Activated naive CD8-positive, alpha-beta T cell treated with anti-CD3 and anti-CD28 coated beads for 36 hours (primary cell): ENCODE data around the gene CSNK1G2. TPM values are rescaled to one million over a fixed set of nuclear protein-coding genes. Genes with fewer than 3 reads are reported as not detected.

Experiments
- DNase-seq: peaks from one replicate; pipeline ENCODE4 v3.0.0; 2021
- H3K27ac Mint-ChIP-seq: one replicate; pipeline ENCODE4 v1.8.0; 2022; ENCODE audit warnings: mild to moderate bottlenecking, moderate library complexity, mixed read lengths
- H3K27me3 Mint-ChIP-seq: one replicate; pipeline ENCODE4 v1.8.0; 2022; ENCODE audit warnings: mild to moderate bottlenecking, mixed read lengths
- H3K36me3 Mint-ChIP-seq: one replicate; pipeline ENCODE4 v1.8.0; 2021; ENCODE audit warnings: mild to moderate bottlenecking, mixed read lengths
- H3K4me1 Mint-ChIP-seq: one replicate; pipeline ENCODE4 v1.8.0; 2021; ENCODE audit warnings: mixed read lengths
- H3K4me3 Mint-ChIP-seq: one replicate; pipeline ENCODE4 v1.8.0; 2022; ENCODE audit warnings: mild to moderate bottlenecking, moderate library complexity, mixed read lengths
- H3K9me3 Mint-ChIP-seq: one replicate; pipeline ENCODE4 v1.8.0; 2022; ENCODE audit warnings: mixed read lengths
- total RNA-seq, 2 experiments: library from RNA; stranded (reverse); gene quantifications; one replicate each; pipeline ENCODE4 v1.2.3, GENCODE V29; 2021

Gene CSNK1G2
- total RNA-seq, 2 experiments from 2014 or later = 50.7 to 51.1 TPM

GRCh38 chr19:1944916-1945561 lies 4.1 kb downstream of the CSNK1G2 start:
- no peak for DNase-seq
- H3K4me3 Mint-ChIP-seq = no peak overlapping the region
- no peaks in the 10 kb centered on the region for H3K9me3 Mint-ChIP-seq
- peaks cover 2% of the 10 kb centered on the region for H3K36me3 Mint-ChIP-seq
- no peaks in the 10 kb centered on the region for H3K27me3 Mint-ChIP-seq
- H3K27ac Mint-ChIP-seq = no peak overlapping the region
- peaks cover 22% of the 10 kb centered on the region for H3K4me1 Mint-ChIP-seq

- H3K27ac Mint-ChIP-seq = no peak overlapping the region
- peaks cover 2% of the 10 kb centered on the region for H3K36me3 Mint-ChIP-seq
- DNase-seq = no peak
- no peaks in the 10 kb centered on the region for H3K27me3 Mint-ChIP-seq
- no peaks in the 10 kb centered on the region for H3K9me3 Mint-ChIP-seq
- H3K4me3 Mint-ChIP-seq = no peak overlapping the region
- peaks cover 18% of the 10 kb centered on the region for H3K4me1 Mint-ChIP-seq
These were observed 4.9 kb downstream of the CSNK1G2 start for GRCh38 chr19:1945899-1946298.

GRCh38 chr19:1947651-1948209 lies 6.8 kb downstream of the CSNK1G2 start:
- H3K9me3 Mint-ChIP-seq = no peaks in the 10 kb centered on the region
- DNase-seq = no peak
- H3K4me1 Mint-ChIP-seq = peaks cover 17% of the 10 kb centered on the region
- no peak overlapping the region for H3K4me3 Mint-ChIP-seq
- H3K27ac Mint-ChIP-seq = no peak overlapping the region
- H3K36me3 Mint-ChIP-seq = peaks cover 2% of the 10 kb centered on the region
- H3K27me3 Mint-ChIP-seq = no peaks in the 10 kb centered on the region

- no peak for DNase-seq
- Mint-ChIP-seq H3K27me3 (no peaks in the 10 kb centered on the region), H3K9me3 (no peaks in the 10 kb centered on the region), H3K36me3 (peaks cover 2% of the 10 kb centered on the region), H3K27ac (no peak overlapping the region), H3K4me3 (no peak overlapping the region), H3K4me1 (peaks cover 9% of the 10 kb centered on the region)
These were observed 8.5 kb downstream of the CSNK1G2 start for GRCh38 chr19:1949304-1950101.

GRCh38 chr19:1950640-1951039 lies 9.7 kb downstream of the CSNK1G2 start:
- H3K27me3 Mint-ChIP-seq = no peaks in the 10 kb centered on the region
- H3K36me3 Mint-ChIP-seq = peaks cover 2% of the 10 kb centered on the region
- DNase-seq = no peak
- H3K4me3 Mint-ChIP-seq = no peak overlapping the region
- H3K4me1 Mint-ChIP-seq = peaks cover 7% of the 10 kb centered on the region
- H3K9me3 Mint-ChIP-seq = no peaks in the 10 kb centered on the region
- no peak overlapping the region for H3K27ac Mint-ChIP-seq

- Mint-ChIP-seq H3K27ac (no peak overlapping the region), H3K36me3 (no peaks in the 10 kb centered on the region), H3K4me3 (no peak overlapping the region), H3K27me3 (no peaks in the 10 kb centered on the region), H3K9me3 (no peaks in the 10 kb centered on the region), H3K4me1 (peaks cover 5% of the 10 kb centered on the region)
- no peak for DNase-seq
These were observed 11.7 kb downstream of the CSNK1G2 start for GRCh38 chr19:1952635-1953034.

- Mint-ChIP-seq H3K9me3 (no peaks in the 10 kb centered on the region), H3K27ac (no peak overlapping the region), H3K4me1 (peaks cover 5% of the 10 kb centered on the region), H3K4me3 (no peak overlapping the region), H3K27me3 (no peaks in the 10 kb centered on the region), H3K36me3 (no peaks in the 10 kb centered on the region)
- DNase-seq = no peak
These were observed 12.1 kb downstream of the CSNK1G2 start for GRCh38 chr19:1953037-1953436.

- H3K4me1 Mint-ChIP-seq = peaks cover 5% of the 10 kb centered on the region
- no peak overlapping the region for H3K4me3 Mint-ChIP-seq
- DNase-seq = no peak
- H3K9me3 Mint-ChIP-seq = no peaks in the 10 kb centered on the region
- no peak overlapping the region for H3K27ac Mint-ChIP-seq
- no peaks in the 10 kb centered on the region for H3K27me3 Mint-ChIP-seq
- no peaks in the 10 kb centered on the region for H3K36me3 Mint-ChIP-seq
These were observed 12.6 kb downstream of the CSNK1G2 start for GRCh38 chr19:1953441-1954094.

- no peak for DNase-seq
- no peak overlapping the region for H3K27ac Mint-ChIP-seq
- H3K9me3 Mint-ChIP-seq = no peaks in the 10 kb centered on the region
- peaks cover 2% of the 10 kb centered on the region for H3K4me1 Mint-ChIP-seq
- H3K4me3 Mint-ChIP-seq = no peak overlapping the region
- no peaks in the 10 kb centered on the region for H3K36me3 Mint-ChIP-seq
- H3K27me3 Mint-ChIP-seq = no peaks in the 10 kb centered on the region
These were observed 13.6 kb downstream of the CSNK1G2 start for GRCh38 chr19:1954532-1954933.

GRCh38 chr19:1955171-1956121 lies 14.5 kb downstream of the CSNK1G2 start:
- DNase-seq = no peak
- Mint-ChIP-seq H3K36me3 (no peaks in the 10 kb centered on the region), H3K9me3 (no peaks in the 10 kb centered on the region), H3K27me3 (no peaks in the 10 kb centered on the region), H3K27ac (no peak overlapping the region), H3K4me3 (no peak overlapping the region), H3K4me1 (peaks cover 3% of the 10 kb centered on the region)

- no peak overlapping the region for H3K27ac Mint-ChIP-seq
- no peaks in the 10 kb centered on the region for H3K36me3 Mint-ChIP-seq
- H3K4me1 Mint-ChIP-seq = peaks cover 4% of the 10 kb centered on the region
- no peak for DNase-seq
- H3K9me3 Mint-ChIP-seq = no peaks in the 10 kb centered on the region
- H3K4me3 Mint-ChIP-seq = no peak overlapping the region
- H3K27me3 Mint-ChIP-seq = no peaks in the 10 kb centered on the region
These were observed 15.1 kb downstream of the CSNK1G2 start for GRCh38 chr19:1956122-1956494.

GRCh38 chr19:1956868-1957492 lies 16.0 kb downstream of the CSNK1G2 start:
- no peak for DNase-seq
- H3K9me3 Mint-ChIP-seq = no peaks in the 10 kb centered on the region
- no peaks in the 10 kb centered on the region for H3K36me3 Mint-ChIP-seq
- no peaks in the 10 kb centered on the region for H3K27me3 Mint-ChIP-seq
- H3K4me1 Mint-ChIP-seq = peaks cover 4% of the 10 kb centered on the region
- no peak overlapping the region for H3K27ac Mint-ChIP-seq
- H3K4me3 Mint-ChIP-seq = no peak overlapping the region

- no peaks in the 10 kb centered on the region for H3K27me3 Mint-ChIP-seq
- no peaks in the 10 kb centered on the region for H3K9me3 Mint-ChIP-seq
- peaks cover 4% of the 10 kb centered on the region for H3K4me1 Mint-ChIP-seq
- no peak overlapping the region for H3K4me3 Mint-ChIP-seq
- H3K27ac Mint-ChIP-seq = no peak overlapping the region
- no peaks in the 10 kb centered on the region for H3K36me3 Mint-ChIP-seq
- no peak for DNase-seq
These were observed 16.7 kb downstream of the CSNK1G2 start for GRCh38 chr19:1957562-1958248.
